NCI-H345 (cell line): ENCODE results near the gene ING5.

Experiments
- DNase-seq: peaks from one replicate; lab custom pipeline; 2025; lab: John Stamatoyannopoulos, UW

ING5 gene

GRCh38 chr2:241672243-241673188 lies 29.3 kb upstream of the ING5 start:
- DNase-seq, result no peak

GRCh38 chr2:241673189-241673663 lies 28.6 kb upstream of the ING5 start:
- no peak for DNase-seq

- no peak for DNase-seq
Measured at GRCh38 chr2:241673797-241674725, 27.8 kb upstream of the ING5 start.

- DNase-seq, result no peak
Measured at GRCh38 chr2:241675885-241676284, 26.0 kb upstream of the ING5 start.

- DNase-seq, result no peak
Measured at GRCh38 chr2:241676665-241677064, 25.2 kb upstream of the ING5 start.

GRCh38 chr2:241677392-241677791 lies 24.4 kb upstream of the ING5 start:
- DNase-seq, result no peak

- no peak for DNase-seq
Measured at GRCh38 chr2:241678307-241678706, 23.5 kb upstream of the ING5 start.

- DNase-seq, result no peak
Measured at GRCh38 chr2:241678784-241679540, 22.9 kb upstream of the ING5 start.

- no peak for DNase-seq
Measured at GRCh38 chr2:241680044-241680443, 21.8 kb upstream of the ING5 start.

GRCh38 chr2:241680827-241681599 lies 20.8 kb upstream of the ING5 start:
- DNase-seq, result no peak

- DNase-seq, result no peak
Measured at GRCh38 chr2:241686324-241686649, 15.6 kb upstream of the ING5 start.

GRCh38 chr2:241686650-241687425 lies 15.0 kb upstream of the ING5 start, which contains the start of gene DTYMK:
DTYMK (minus strand) TSS chr2:241686815; CDS start chr2:241686783, 32 bp downstream.
- DNase-seq, result peak; percentile 97

- DNase-seq, result no peak
Measured at GRCh38 chr2:241689306-241689705, 12.5 kb upstream of the ING5 start.

- no peak for DNase-seq
Measured at GRCh38 chr2:241690202-241690717, 11.6 kb upstream of the ING5 start.

GRCh38 chr2:241692448-241692847 lies 9.4 kb upstream of the ING5 start:
- DNase-seq, result no peak

- DNase-seq, result no peak
Measured at GRCh38 chr2:241695651-241696050, 6.2 kb upstream of the ING5 start.

- no peak for DNase-seq
Measured at GRCh38 chr2:241701149-241701398, 765 bp upstream of the ING5 start.

GRCh38 chr2:241702155-241703031 lies 554 bp downstream of the ING5 start:
- DNase-seq, result peak; percentile 86

GRCh38 chr2:241703032-241703604 lies 1.3 kb downstream of the ING5 start:
- DNase-seq, result peak; percentile 22
